Mucosa of gallbladder (tissue), 1 donor: ENCODE measurements around the gene CRB1. TPM values are rescaled to one million over a fixed set of nuclear protein-coding genes. Genes with fewer than 3 reads are reported as not detected.

ENCODE experiments used
- DNase-seq: peaks from one replicate; pipeline ENCODE4 v3.0.0-alpha.2; 2020; ENCODE audit warnings: low spot score
- total RNA-seq: library from RNA; stranded (reverse); gene quantifications from one replicate; pipeline ENCODE4 v1.2.1, GENCODE V29; 2021
- donor health status: DM: no; HTN: no; CAD: no.

CRB1 gene
- total RNA-seq, 1 donor from 2014 or later: 0.06 TPM

- DNase-seq: no peak
Observed at GRCh38 chr1:197351821-197352440, 83.9 kb downstream of the CRB1 start.

- DNase-seq: no peak
Observed at GRCh38 chr1:197355248-197355995, 87.4 kb downstream of the CRB1 start.

GRCh38 chr1:197356723-197357533, 88.9 kb downstream of the CRB1 start:
- no peak for DNase-seq

GRCh38 chr1:197358959-197359358, 90.9 kb downstream of the CRB1 start:
- no peak for DNase-seq

DNA sequence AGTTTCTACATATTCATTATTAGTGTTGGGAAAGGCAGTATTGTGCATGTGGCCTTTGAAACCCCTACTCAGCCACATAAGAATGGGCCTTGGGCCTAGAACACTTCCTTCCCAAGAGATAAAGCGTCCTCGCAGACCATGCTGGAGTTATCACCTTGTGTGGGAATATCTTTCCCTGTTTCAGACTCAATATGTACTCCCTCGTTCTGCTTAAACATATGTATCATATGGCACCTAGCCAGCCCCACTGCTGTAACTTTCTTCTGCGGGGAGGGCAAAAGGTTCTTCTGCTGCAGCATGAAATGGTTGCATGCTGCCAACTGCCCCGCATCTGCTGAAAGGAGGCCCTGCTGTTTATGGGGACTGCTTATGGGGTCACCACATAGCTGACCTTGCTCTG, 92.0 kb downstream of the CRB1 start:
- no peak for DNase-seq

- no peak for DNase-seq
Observed at GRCh38 chr1:197362871-197363270, 94.8 kb downstream of the CRB1 start.

DNA sequence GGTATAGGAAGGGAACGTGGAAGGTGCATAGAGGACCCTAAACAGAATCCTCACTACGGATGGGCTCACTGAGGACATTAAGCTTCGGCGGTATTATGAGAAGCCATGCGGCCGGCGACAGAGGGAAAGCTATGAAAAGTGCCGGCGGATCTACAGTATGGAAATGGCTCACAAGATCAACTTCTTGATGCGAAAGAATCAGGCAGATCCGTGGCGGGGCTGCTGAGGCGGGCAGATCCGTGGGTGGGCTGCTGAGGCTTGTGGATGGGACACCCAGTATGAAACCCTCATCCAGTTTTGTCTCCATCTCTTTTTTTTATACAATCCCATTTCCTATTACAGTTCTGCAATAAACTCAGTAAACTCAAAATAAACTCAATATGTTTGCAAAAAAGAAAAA, 95.8 kb downstream of the CRB1 start:
- DNase-seq: no peak

- no peak for DNase-seq
Observed at GRCh38 chr1:197366996-197367395, 98.9 kb downstream of the CRB1 start.

- DNase-seq: no peak
Observed at GRCh38 chr1:197367627-197368026, 99.6 kb downstream of the CRB1 start.

GRCh38 chr1:197374428-197374827, 106.4 kb downstream of the CRB1 start:
- DNase-seq: no peak

DNA sequence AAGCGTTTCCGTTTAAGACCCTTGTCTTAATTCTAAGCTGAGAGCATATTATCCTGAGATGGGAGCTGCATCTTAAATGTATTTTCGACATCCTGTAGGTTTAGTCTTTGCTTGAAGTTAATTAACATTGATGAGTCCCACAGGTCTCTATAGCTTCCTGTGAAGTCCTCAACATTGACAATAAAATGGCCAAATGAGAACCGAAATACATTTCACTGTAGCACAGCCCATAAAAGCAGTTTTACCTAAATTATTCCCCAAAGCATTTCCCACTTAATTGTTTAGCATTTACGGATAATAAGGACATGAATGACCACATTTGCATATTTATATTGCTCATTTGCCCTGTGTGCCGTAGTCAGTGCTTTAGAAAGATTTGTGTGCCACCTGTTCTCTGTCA, 116.4 kb downstream of the CRB1 start:
- no peak for DNase-seq

GRCh38 chr1:197388801-197389200, 120.7 kb downstream of the CRB1 start:
- no peak for DNase-seq

DNA sequence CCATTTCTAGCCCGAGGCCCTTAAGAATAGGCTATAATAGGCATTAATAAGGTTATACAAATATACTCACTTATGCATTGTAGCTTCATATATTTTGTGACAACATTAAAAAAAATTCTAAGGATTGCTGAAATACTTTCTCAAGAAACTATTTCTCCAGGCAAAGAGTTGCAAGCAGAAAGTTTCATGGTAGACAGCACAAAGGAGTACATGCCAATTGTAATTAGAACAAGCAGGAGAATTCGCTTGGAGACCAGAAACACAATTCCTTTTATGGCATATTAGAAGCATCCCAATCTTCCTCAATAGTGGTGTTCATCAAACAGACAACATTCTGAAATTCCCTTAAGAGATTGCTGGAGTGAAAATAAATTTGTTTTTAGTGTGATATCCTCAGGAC, 122.8 kb downstream of the CRB1 start:
- no peak for DNase-seq

DNA sequence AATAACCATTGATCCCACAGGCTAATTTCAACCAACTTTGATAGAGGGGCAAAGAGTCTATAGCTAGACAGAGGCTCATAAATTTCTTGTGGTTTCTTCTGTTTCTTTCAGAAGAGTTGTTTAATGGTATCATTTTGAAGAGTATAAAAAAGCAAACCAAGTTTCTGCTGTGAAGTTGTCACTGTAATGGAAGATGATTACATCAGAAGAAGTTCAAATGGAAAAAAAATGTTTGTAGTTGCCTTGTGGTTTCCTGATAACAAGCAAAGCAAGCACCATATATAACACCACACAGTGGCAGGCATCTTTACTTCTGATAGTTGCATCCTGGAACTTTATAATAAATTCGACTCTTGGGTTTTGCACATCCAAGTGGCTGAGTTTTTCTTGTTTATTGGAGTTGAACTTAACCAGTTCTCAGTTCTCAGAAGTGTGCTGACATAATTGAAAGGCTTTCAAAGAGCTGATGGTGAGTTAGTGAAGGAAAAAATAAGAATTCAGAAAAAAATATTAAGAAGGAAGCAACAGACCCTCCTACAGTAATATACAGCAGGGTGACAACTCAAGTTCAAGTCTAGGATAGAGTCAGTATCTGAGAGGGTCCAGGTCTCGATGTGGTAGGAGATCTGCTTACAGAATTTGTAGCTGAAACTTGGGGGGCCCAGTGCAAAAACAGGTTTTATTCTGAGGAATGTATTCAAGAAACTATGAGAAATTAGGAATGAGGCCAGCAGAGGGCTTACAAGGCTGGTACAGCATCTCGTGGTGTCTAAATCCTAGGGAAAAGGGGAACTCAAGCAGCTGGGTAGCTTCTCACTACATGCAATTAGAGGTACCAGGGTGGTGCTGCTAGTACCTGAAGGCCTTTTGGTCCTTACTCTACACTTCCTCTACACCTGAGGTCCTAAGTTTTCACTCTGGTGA, 123.5 kb downstream of the CRB1 start:
- no peak for DNase-seq

- DNase-seq: no peak
Observed at GRCh38 chr1:197392541-197392940, 124.5 kb downstream of the CRB1 start.

DNA sequence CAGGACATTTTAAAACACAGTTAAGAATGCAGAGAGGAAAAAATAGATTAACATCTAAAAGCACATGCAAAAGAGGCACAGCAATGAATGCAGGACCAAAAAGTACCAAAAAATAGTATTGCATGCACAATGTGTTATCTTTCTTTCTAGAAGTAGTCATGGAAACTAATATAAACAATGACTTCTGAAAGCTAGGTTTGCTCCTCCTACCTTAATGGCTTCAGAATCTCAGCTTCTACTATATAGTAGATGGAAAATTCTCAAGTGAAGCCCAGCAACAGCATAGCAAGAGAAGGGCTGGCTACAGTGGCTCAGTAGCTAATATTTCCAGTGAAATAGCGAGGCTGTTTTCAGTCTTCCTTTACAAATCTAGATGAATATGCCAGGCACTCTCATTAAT, 125.1 kb downstream of the CRB1 start:
- DNase-seq: no peak

- no peak for DNase-seq
Observed at GRCh38 chr1:197393772-197394171, 125.7 kb downstream of the CRB1 start.

DNA sequence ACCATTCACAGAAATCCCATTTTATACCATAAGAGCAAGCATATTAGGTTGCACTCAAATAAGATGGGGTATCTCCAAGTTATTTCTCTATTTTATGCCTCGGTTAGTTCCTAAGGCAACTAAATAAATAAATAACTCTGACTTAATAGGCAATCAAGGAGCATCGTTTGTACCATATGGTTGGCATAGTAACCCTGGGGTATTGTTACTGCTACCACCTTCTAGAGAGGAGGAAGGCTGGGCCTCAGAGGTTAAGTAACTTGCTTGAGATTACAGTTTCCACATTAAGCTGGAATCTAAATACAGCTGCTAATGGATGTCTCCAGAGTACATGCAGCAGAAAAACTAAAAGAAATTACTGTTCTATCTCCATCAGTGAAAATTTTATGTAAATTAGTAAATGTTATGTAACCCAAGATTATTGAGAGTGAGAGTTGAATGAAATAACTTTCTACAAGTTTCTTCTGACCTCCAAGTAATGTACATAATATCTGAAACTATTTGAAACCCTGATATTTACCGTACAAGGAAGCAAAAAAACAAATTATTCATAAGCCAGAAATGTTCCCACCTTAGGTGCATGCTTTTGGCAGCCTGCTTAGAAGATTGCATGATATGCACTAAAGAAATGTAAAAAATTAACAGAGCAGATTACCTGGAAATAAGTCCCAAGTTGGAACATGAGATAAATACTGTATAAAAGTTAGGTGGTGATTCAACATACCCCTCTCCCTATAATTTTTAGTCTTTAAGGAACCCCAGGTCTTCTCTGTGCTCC, 127.0 kb downstream of the CRB1 start:
- no peak for DNase-seq

- DNase-seq: no peak
Observed at GRCh38 chr1:197397895-197398294, 129.8 kb downstream of the CRB1 start.

- DNase-seq: no peak
Observed at GRCh38 chr1:197399755-197400521, 131.9 kb downstream of the CRB1 start.
